GM18517 (cell line): Measurements from ENCODE around the gene EZH2.

Source experiments
- ATAC-seq: cut with Tn5 transposase; IDR thresholded peaks from one replicate; pipeline ENCODE4 v1.9.1; 2021; ENCODE audit warnings: mild to moderate bottlenecking, moderate library complexity; ENCODE audit not compliant: unreplicated experiment

The EZH2 gene

GRCh38 chr7:148884049-148884298 is at the start of gene EZH2:
Gene EZH2, minus strand, starts transcription at chr7:148884291. Its CDS starts 36,993 bp downstream, at chr7:148847298.
- ATAC-seq = peak; percentile 28

GRCh38 chr7:148931470-148931869 is 47.4 kb upstream of the EZH2 start:
- ATAC-seq = no peak

GRCh38 chr7:148930335-148930734 is 46.2 kb upstream of the EZH2 start:
- ATAC-seq = no peak

GRCh38 chr7:148929176-148929575 is 45.1 kb upstream of the EZH2 start:
- no peak for ATAC-seq

GRCh38 chr7:148927123-148928045 is 43.3 kb upstream of the EZH2 start:
- ATAC-seq = no peak

GRCh38 chr7:148925836-148926235 is 41.7 kb upstream of the EZH2 start:
- ATAC-seq = no peak

GRCh38 chr7:148924011-148924410 is 39.9 kb upstream of the EZH2 start:
- ATAC-seq = no peak

- ATAC-seq = no peak
These were observed 37.7 kb upstream of the EZH2 start for GRCh38 chr7:148921806-148922205.

GRCh38 chr7:148921189-148921588 is 37.1 kb upstream of the EZH2 start:
- ATAC-seq = no peak

- peak; percentile 80 for ATAC-seq
These were observed 35.8 kb upstream of the EZH2 start for GRCh38 chr7:148919859-148920258.

- ATAC-seq = no peak
These were observed 34.0 kb upstream of the EZH2 start for GRCh38 chr7:148918058-148918596.

GRCh38 chr7:148916186-148916585 is 32.1 kb upstream of the EZH2 start:
- no peak for ATAC-seq

- no peak for ATAC-seq
These were observed 31.1 kb upstream of the EZH2 start for GRCh38 chr7:148915211-148915610.

- ATAC-seq = peak; percentile 47
These were observed 30.2 kb upstream of the EZH2 start for GRCh38 chr7:148914208-148914777.

- ATAC-seq = peak; percentile 59
These were observed 28.9 kb upstream of the EZH2 start for GRCh38 chr7:148912758-148913541.

- no peak for ATAC-seq
These were observed 28.1 kb upstream of the EZH2 start for GRCh38 chr7:148912151-148912550.

GRCh38 chr7:148911626-148912025 is 27.5 kb upstream of the EZH2 start:
- ATAC-seq = no peak

GRCh38 chr7:148909568-148909967 is 25.5 kb upstream of the EZH2 start:
- no peak for ATAC-seq

- no peak for ATAC-seq
These were observed 22.8 kb upstream of the EZH2 start for GRCh38 chr7:148906707-148907498.

- ATAC-seq = no peak
These were observed 21.1 kb upstream of the EZH2 start for GRCh38 chr7:148905093-148905666.
